ENCODE data around the gene FAM53A. TPM values are rescaled to one million over a fixed set of nuclear protein-coding genes. Genes with fewer than 3 reads are reported as not detected.

Gene FAM53A
- total RNA-seq, 4 donors from 2014 or later, result 0.22 to 2.5 (median 0.47) TPM

DNA sequence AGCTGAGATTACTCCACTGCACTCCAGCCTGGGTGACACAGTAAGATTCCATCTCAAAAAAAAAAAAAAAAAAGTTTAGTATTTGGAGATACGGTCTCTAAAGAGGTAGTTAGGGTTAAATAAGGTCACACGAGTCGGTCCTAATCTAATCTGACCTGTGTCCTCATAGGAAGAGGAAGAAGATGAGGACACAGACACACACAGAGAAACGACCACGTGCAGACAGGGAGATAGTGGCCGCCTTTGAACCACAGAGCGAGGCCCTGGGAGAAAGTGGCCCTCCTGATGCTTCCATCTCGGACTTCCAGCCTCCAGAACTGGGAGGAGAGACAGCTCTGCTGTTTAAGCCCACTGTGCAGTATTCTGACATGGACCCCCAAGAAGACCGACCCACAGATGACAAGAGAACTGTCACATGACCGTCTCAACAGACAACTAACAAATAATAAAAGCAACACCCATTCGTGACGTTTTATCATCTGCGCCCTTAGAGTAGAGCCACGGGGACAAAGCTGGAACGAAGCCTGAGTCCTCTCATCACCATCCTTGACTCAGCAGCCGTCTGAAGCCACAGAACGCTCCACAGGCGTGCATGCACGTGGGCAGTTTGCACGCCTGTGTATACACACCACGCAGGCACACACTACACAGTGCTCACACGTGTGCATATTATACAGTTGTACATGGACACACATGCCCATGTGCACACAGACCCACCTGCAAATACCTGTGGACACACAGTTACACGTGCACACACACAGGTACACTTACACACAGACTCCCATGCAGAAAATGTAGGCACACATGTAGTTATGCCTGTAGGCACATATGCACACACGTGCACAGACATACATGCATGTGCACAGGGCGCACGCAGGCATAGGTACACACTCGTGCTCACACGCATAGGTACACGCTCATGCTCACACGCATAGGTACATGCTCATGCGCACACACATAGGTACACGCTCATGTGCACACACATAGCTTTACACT is 51.7 kb downstream of the FAM53A start:
- H3K9me3 ChIP-seq, result no peaks in the 10 kb centered on the region
- H3K4me3 ChIP-seq, result no peak overlapping the region
- peaks cover 0 to 6% (median 0%) of the 10 kb centered on the region in 3 donors for H3K4me1 ChIP-seq
- no peak overlapping the region for H3K27ac ChIP-seq
- TF ChIP-seq, protein P1, sequence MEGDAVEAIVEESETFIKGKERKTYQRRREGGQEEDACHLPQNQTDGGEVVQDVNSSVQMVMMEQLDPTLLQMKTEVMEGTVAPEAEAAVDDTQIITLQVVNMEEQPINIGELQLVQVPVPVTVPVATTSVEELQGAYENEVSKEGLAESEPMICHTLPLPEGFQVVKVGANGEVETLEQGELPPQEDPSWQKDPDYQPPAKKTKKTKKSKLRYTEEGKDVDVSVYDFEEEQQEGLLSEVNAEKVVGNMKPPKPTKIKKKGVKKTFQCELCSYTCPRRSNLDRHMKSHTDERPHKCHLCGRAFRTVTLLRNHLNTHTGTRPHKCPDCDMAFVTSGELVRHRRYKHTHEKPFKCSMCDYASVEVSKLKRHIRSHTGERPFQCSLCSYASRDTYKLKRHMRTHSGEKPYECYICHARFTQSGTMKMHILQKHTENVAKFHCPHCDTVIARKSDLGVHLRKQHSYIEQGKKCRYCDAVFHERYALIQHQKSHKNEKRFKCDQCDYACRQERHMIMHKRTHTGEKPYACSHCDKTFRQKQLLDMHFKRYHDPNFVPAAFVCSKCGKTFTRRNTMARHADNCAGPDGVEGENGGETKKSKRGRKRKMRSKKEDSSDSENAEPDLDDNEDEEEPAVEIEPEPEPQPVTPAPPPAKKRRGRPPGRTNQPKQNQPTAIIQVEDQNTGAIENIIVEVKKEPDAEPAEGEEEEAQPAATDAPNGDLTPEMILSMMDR (IDR thresholded peaks at IDR 0.05), result no peak
- TF ChIP-seq POLR2A (IDR thresholded peaks at IDR 0.05), result no peak
- peaks cover 0 to 16% (median 0%) of the 10 kb centered on the region in 4 donors for H3K27me3 ChIP-seq
- intact Hi-C loops (cut with DNase I), result no loop called here
- 66 to 70% methylated on average over 25 to 29 of the region's 32 CpGs for WGBS, 2 donors
- no peaks in the 10 kb centered on the region for H3K36me3 ChIP-seq
- no peak for DNase-seq

DNA sequence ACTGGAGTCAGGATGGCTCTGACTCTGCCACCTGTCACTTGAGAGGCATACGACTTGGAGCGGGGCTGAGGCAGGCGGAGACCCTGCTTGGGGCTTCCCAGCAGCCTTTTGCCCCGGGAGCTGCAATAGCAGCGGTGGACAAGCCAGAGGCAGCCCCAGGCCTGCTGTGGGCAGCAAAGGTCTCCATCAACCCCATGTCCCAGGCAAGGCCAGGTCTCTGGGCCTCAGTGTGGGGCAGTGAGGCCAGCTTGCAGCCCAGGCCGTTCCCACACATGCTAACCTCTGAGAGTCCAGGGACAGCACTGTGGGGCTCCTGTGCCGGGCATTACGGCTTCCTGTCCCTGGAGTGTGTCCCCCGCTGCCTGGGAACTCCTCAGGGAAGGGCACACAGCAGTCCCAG is 53.0 kb downstream of the FAM53A start:
- Histone ChIP-seq H3K4me3 (no peak overlapping the region), H3K9me3 (no peaks in the 10 kb centered on the region), H3K27me3 (peaks cover 0 to 9% (median 0%) of the 10 kb centered on the region in 4 donors), H3K27ac (no peak overlapping the region), H3K4me1 (peaks cover 0 to 6% (median 0%) of the 10 kb centered on the region in 3 donors), H3K36me3 (no peaks in the 10 kb centered on the region)
- intact Hi-C loops (cut with DNase I), result no loop called here
- no peak for TF ChIP-seq POLR2A (IDR thresholded peaks at IDR 0.05)
- TF ChIP-seq, protein P1 (IDR thresholded peaks at IDR 0.05), result no peak
- no peak for DNase-seq
- 79 to 89% methylated on average over 4 to 8 of the region's 9 CpGs for WGBS, 2 donors

DNA sequence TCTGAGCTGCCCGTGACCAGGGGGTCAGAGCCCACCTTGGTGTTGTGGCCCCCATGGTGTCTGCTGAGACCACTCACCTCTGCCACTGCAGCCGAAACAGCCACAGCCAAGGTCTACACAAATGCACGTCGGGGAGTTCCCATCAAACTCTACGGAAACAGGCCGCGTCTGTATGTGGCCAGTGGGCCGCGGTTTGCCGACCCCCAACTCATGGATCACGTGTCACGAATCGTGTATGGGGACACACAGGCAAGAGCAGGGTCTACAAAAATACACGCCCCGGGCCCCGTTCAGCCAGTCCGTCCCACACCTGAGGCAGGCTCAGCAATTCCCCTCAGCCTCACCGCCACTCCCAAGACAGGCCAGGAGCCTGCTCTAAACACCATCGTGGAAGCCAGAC is 53.8 kb downstream of the FAM53A start:
- Histone ChIP-seq H3K9me3 (no peaks in the 10 kb centered on the region), H3K4me1 (peaks cover 0 to 6% (median 0%) of the 10 kb centered on the region in 3 donors), H3K27me3 (peaks cover 0 to 9% (median 0%) of the 10 kb centered on the region in 4 donors), H3K36me3 (no peaks in the 10 kb centered on the region), H3K27ac (no peak overlapping the region), H3K4me3 (no peak overlapping the region)
- TF ChIP-seq, protein P1 (IDR thresholded peaks at IDR 0.05), result no peak
- TF ChIP-seq POLR2A (IDR thresholded peaks at IDR 0.05), result no peak
- DNase-seq, result no peak
- WGBS, 2 donors, result 92% methylated on average over 2 of the region's 19 CpGs; no CpG with 5 or more reads in 1 of the 2 donors
- intact Hi-C loops (cut with DNase I), result no loop called here

DNA sequence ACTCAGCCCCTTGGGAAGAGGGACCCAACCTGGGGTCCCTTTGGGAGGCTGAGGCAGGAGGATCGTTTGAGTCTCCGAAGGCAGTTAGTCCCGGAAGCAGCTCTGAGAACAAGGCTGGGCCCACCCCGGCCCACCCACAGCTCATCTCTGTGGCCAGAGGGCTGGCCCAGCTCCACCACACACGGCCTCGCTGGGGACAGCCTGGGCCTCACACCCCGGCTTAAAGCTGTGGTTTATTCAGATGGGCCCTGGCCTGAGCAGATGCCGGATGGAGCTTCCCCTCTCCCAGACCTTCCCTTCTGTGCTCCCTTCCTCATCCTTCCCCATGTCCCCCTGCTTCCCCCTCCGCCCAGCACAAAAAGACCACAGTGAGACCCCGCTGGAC is 54.4 kb downstream of the FAM53A start:
- Histone ChIP-seq H3K4me1 (peaks cover 0 to 6% (median 0%) of the 10 kb centered on the region in 3 donors), H3K27me3 (peaks cover 0 to 9% (median 0%) of the 10 kb centered on the region in 4 donors), H3K9me3 (no peaks in the 10 kb centered on the region), H3K27ac (no peak overlapping the region), H3K36me3 (no peaks in the 10 kb centered on the region), H3K4me3 (no peak overlapping the region)
- 89 to 100% methylated on average over 1 to 3 of the region's 10 CpGs for WGBS, 2 donors
- DNase-seq, result no peak
- TF ChIP-seq POLR2A (IDR thresholded peaks at IDR 0.05), result no peak
- TF ChIP-seq, protein P1 (IDR thresholded peaks at IDR 0.05), result no peak
- intact Hi-C loops (cut with DNase I), result loop anchor here (10.0 kb wide), 1 partner anchor 275 kb away; no protein-coding TSS in a partner anchor
